GM23338 (cell line): Measurements from ENCODE around the gene PKNOX2. TPM values are rescaled to one million over a fixed set of nuclear protein-coding genes. Genes with fewer than 3 reads are reported as not detected.
A peak's percentile ranks its signal among the peaks of the same experiment; 100 is the strongest.

Source experiments
- ATAC-seq: fragments of 200-7000 bp; cut with Tn5 transposase; 3 replicates; pipeline ENCODE4 v1.9.1; 2020
- DNase-seq: peaks from one replicate; pipeline ENCODE4 v3.0.0-alpha.2; 2015; ENCODE audit warnings: low spot score
- H2AFZ ChIP-seq: fragments of 200-600 bp; sonication (generic); 2 replicates; pipeline ENCODE4 v1.8.0; 2016; ENCODE audit warnings: antibody characterized with exemption, mild to moderate bottlenecking, moderate library complexity
- H3F3A ChIP-seq: fragments of 200-600 bp; sonication (generic); replicated peaks from 2 replicates; pipeline ENCODE4 v1.8.0; 2017; ENCODE audit warnings: antibody characterized with exemption, mixed run types, low read depth
- H3K27ac ChIP-seq: fragments of 200-600 bp; sonication (generic); 2 replicates; pipeline ENCODE4 v1.6.1; 2016; ENCODE audit warnings: low read depth
- H3K27me3 ChIP-seq: fragments of 200-600 bp; sonication (generic); 2 replicates; pipeline ENCODE4 v1.8.0; 2016; ENCODE audit warnings: mild to moderate bottlenecking, mixed run types, moderate library complexity; ENCODE audit not compliant: insufficient read depth
- H3K36me3 ChIP-seq: fragments of 200-600 bp; sonication (generic); 2 replicates; pipeline ENCODE4 v1.8.0; 2016; ENCODE audit warnings: mild to moderate bottlenecking; ENCODE audit not compliant: insufficient read depth
- H3K4me1 ChIP-seq: fragments of 200-600 bp; sonication (generic); 2 replicates; pipeline ENCODE4 v1.8.0; 2016; ENCODE audit warnings: mild to moderate bottlenecking, moderate library complexity; ENCODE audit not compliant: insufficient read depth
- H3K4me2 ChIP-seq: fragments of 200-600 bp; sonication (generic); 2 replicates; pipeline ENCODE4 v1.7.1; 2017; ENCODE audit warnings: mixed run types
- H3K4me3 ChIP-seq: fragments of 200-600 bp; sonication (generic); 2 replicates; pipeline ENCODE4 v1.6.1; 2016; ENCODE audit warnings: mixed run types
- H3K79me2 ChIP-seq: fragments of 200-600 bp; sonication (generic); replicated peaks from 2 replicates; pipeline ENCODE4 v1.8.0; 2017; ENCODE audit warnings: mild to moderate bottlenecking; ENCODE audit not compliant: insufficient read depth
- H3K9me2 ChIP-seq: fragments of 200-600 bp; sonication (generic); 2 replicates; pipeline ENCODE4 v1.8.0; 2017; ENCODE audit not compliant: insufficient read depth
- H4K20me1 ChIP-seq: fragments of 200-600 bp; sonication (generic); replicated peaks from 2 replicates; pipeline ENCODE4 v1.8.0; 2017; ENCODE audit warnings: mild to moderate bottlenecking; ENCODE audit not compliant: insufficient read depth
- H3K27ac Mint-ChIP-seq: 2 replicates; pipeline ENCODE4 v1.8.0; 2020; ENCODE audit warnings: inconsistent platforms, mild to moderate bottlenecking, moderate library complexity, mixed read lengths
- H3K27me3 Mint-ChIP-seq: 3 replicates; pipeline ENCODE4 v1.8.0; 2022; ENCODE audit warnings: low read depth, mild to moderate bottlenecking, moderate library complexity, mixed read lengths, inconsistent platforms; ENCODE audit not compliant: insufficient read depth, poor library complexity
- H3K36me3 Mint-ChIP-seq: 3 replicates; pipeline ENCODE4 v1.8.0; 2021; ENCODE audit warnings: low read depth, mild to moderate bottlenecking, inconsistent platforms, moderate library complexity, mixed read lengths
- H3K4me1 Mint-ChIP-seq: 3 replicates; pipeline ENCODE4 v1.8.0; 2020; ENCODE audit warnings: mild to moderate bottlenecking, inconsistent platforms, mixed read lengths
- H3K4me3 Mint-ChIP-seq: 3 replicates; pipeline ENCODE4 v1.8.0; 2021; ENCODE audit warnings: moderate library complexity, mild to moderate bottlenecking, inconsistent platforms, mixed read lengths
- H3K9me3 Mint-ChIP-seq: 3 replicates; pipeline ENCODE4 v1.8.0; 2020; ENCODE audit warnings: moderate library complexity, mild to moderate bottlenecking, inconsistent platforms, mixed read lengths
- CREB1 ChIP-seq: fragments of 250-450 bp; sonication (Bioruptor Pico); IDR thresholded peaks from 2 replicates; pipeline ENCODE4 v1.5.0; 2020; ENCODE audit warnings: low read depth, mild to moderate bottlenecking, moderate library complexity
- CTCF ChIP-seq, 2 experiments: fragments of 200-600 bp in 1 of 2; sonication (generic) in 1 of 2; conservative IDR thresholded peaks; 2 replicates each; pipeline versions ENCODE4 v1.5.1 to v1.6.1; 2016 to 2017; ENCODE audit warnings: antibody characterized with exemption in 2 of 2, low read depth in 2 of 2, mild to moderate bottlenecking in 2 of 2, moderate library complexity in 1 of 2
- EZH2 ChIP-seq: fragments of 200-600 bp; sonication (generic); IDR thresholded peaks from one replicate; pipeline ENCODE4 v1.8.0; 2017; ENCODE audit warnings: antibody characterized with exemption, mild to moderate bottlenecking, low read depth; ENCODE audit not compliant: unreplicated experiment
- EZH2phosphoT487 ChIP-seq: fragments of 200-600 bp; sonication (generic); IDR thresholded peaks from one replicate; pipeline ENCODE4 v1.8.1; 2018; ENCODE audit warnings: antibody characterized with exemption; ENCODE audit not compliant: unreplicated experiment
- JUNB ChIP-seq: IDR thresholded peaks from one replicate; pipeline ENCODE4 v1.6.1; 2016; ENCODE audit warnings: antibody characterized with exemption; ENCODE audit not compliant: unreplicated experiment
- REST ChIP-seq: IDR thresholded peaks from one replicate; pipeline ENCODE4 v1.6.1; 2018; ENCODE audit warnings: antibody characterized with exemption; ENCODE audit not compliant: unreplicated experiment
- STAT1 ChIP-seq: IDR thresholded peaks from one replicate; pipeline ENCODE4 v1.6.1; 2016; ENCODE audit warnings: antibody characterized with exemption; ENCODE audit not compliant: unreplicated experiment
- ZNF462 ChIP-seq: fragments of 250-450 bp; sonication (Bioruptor Pico); IDR thresholded peaks from 2 replicates; pipeline ENCODE4 v1.5.0; 2020; ENCODE audit warnings: mild to moderate bottlenecking, moderate library complexity
- polyA plus RNA-seq: library from polyadenylated mRNA; unstranded; fragments of >200 nt; fragmentation: Nextera tagmentation; extraction: Ambion mirVana; gene quantifications from 2 replicates; pipeline ENCODE4 v1.2.1, GENCODE V29; 2016
- total RNA-seq: library from RNA; depleted of rRNA; stranded (reverse); fragments of >200 nt; shearing (Covaris generic); gene quantifications from 2 replicates; pipeline ENCODE4 v1.2.3, GENCODE V29; 2014

The PKNOX2 gene
- total and polyA plus RNA-seq, 2 experiments from 2014 or later = 0.42 to 0.83 TPM

- TF ChIP-seq REST (no peak), JUNB (no peak), CTCF (conservative IDR thresholded peaks at IDR 0.05; ENCODE audit: low read depth in 2 of 2) (no peak; a peak in 1 of 4 replicates), EZH2 (no peak), CREB1 (CRISPR knock-in tag) (no peak), EZH2phosphoT487 (no peak)
Observed at GRCh38 chr11:125258291-125259032, 93.9 kb downstream of the PKNOX2 start (continued).

- Histone ChIP-seq H3K4me3 (no peak overlapping the region; the same call in 1 of the 2 replicates), H3F3A (no peaks in the 10 kb centered on the region), H4K20me1 (no peaks in the 10 kb centered on the region), H3K27me3 (peaks cover 35% of the 10 kb centered on the region), H2AFZ (peak overlapping the region; percentile 52; the same call in 1 of the 2 replicates), H3K79me2 (no peaks in the 10 kb centered on the region), H3K36me3 (no peaks in the 10 kb centered on the region), H3K4me2 (peak overlapping the region; percentile 89), H3K27ac (no peak overlapping the region), H3K4me1 (peaks cover 25% of the 10 kb centered on the region; the same call in 1 of the 2 replicates), H3K9me2 (no peaks in the 10 kb centered on the region; the same call in 1 of the 2 replicates)
- peaks cover 24% of the 10 kb centered on the region for H3K27me3 Mint-ChIP-seq
- H3K27ac Mint-ChIP-seq = no peak overlapping the region
- no peak for DNase-seq
- H3K4me1 Mint-ChIP-seq = peaks cover 51% of the 10 kb centered on the region
- no peaks in the 10 kb centered on the region for H3K9me3 Mint-ChIP-seq
- no peaks in the 10 kb centered on the region for H3K36me3 Mint-ChIP-seq
- ATAC-seq = no peak
- no peak overlapping the region; the same call in 2 of the 3 replicates for H3K4me3 Mint-ChIP-seq
- TF ChIP-seq CREB1 (CRISPR knock-in tag) = no peak
- no peak for TF ChIP-seq JUNB
- no peak for TF ChIP-seq EZH2phosphoT487
- TF ChIP-seq ZNF462 = no peak
- no peak for TF ChIP-seq CTCF (conservative IDR thresholded peaks at IDR 0.05; ENCODE audit: low read depth in 2 of 2)
- no peak for TF ChIP-seq EZH2
- TF ChIP-seq STAT1 = no peak
Observed at GRCh38 chr11:125261588-125261987, 97.0 kb downstream of the PKNOX2 start.
